ENCODE results near the gene ELMO1. TPM values are rescaled to one million over a fixed set of nuclear protein-coding genes. Genes with fewer than 3 reads are reported as not detected.

The ELMO1 gene
- total RNA-seq, 1 donor = 215 TPM

- H3K9me3 ChIP-seq (ENCODE audit: low read depth, low read length) = no peaks in the 10 kb centered on the region
- H3K4me1 ChIP-seq (ENCODE audit: insufficient read depth, low read length) = peaks cover 64% of the 10 kb centered on the region
- H3K4me3 ChIP-seq (ENCODE audit: low read length) = no peak overlapping the region
- H3K27me3 ChIP-seq (ENCODE audit: insufficient read depth, low read length) = no peaks in the 10 kb centered on the region
These were observed 99.7 kb downstream of the ELMO1 start for GRCh38 chr7:37348982-37349381.

GRCh38 chr7:37346761-37347160 is 101.9 kb downstream of the ELMO1 start:
- Histone ChIP-seq H3K27me3 (ENCODE audit: insufficient read depth, low read length) (no peaks in the 10 kb centered on the region), H3K9me3 (ENCODE audit: low read depth, low read length) (no peaks in the 10 kb centered on the region), H3K4me1 (ENCODE audit: insufficient read depth, low read length) (peaks cover 64% of the 10 kb centered on the region), H3K4me3 (ENCODE audit: low read length) (no peak overlapping the region)

GRCh38 chr7:37344886-37345579 is 103.6 kb downstream of the ELMO1 start:
- Histone ChIP-seq H3K4me1 (ENCODE audit: insufficient read depth, low read length) (peaks cover 55% of the 10 kb centered on the region), H3K9me3 (ENCODE audit: low read depth, low read length) (no peaks in the 10 kb centered on the region), H3K4me3 (ENCODE audit: low read length) (no peak overlapping the region), H3K27me3 (ENCODE audit: insufficient read depth, low read length) (no peaks in the 10 kb centered on the region)

GRCh38 chr7:37342688-37343471 is 105.8 kb downstream of the ELMO1 start:
- no peaks in the 10 kb centered on the region for H3K9me3 ChIP-seq (ENCODE audit: low read depth, low read length)
- peaks cover 49% of the 10 kb centered on the region for H3K4me1 ChIP-seq (ENCODE audit: insufficient read depth, low read length)
- no peaks in the 10 kb centered on the region for H3K27me3 ChIP-seq (ENCODE audit: insufficient read depth, low read length)
- peak overlapping the region; percentile 57 for H3K4me3 ChIP-seq (ENCODE audit: low read length)

GRCh38 chr7:37342176-37342687 is 106.4 kb downstream of the ELMO1 start:
- Histone ChIP-seq H3K4me1 (ENCODE audit: insufficient read depth, low read length) (peaks cover 54% of the 10 kb centered on the region), H3K9me3 (ENCODE audit: low read depth, low read length) (no peaks in the 10 kb centered on the region), H3K27me3 (ENCODE audit: insufficient read depth, low read length) (no peaks in the 10 kb centered on the region), H3K4me3 (ENCODE audit: low read length) (peak overlapping the region; percentile 57)

- no peaks in the 10 kb centered on the region for H3K9me3 ChIP-seq (ENCODE audit: low read depth, low read length)
- H3K4me3 ChIP-seq (ENCODE audit: low read length) = no peak overlapping the region
- H3K27me3 ChIP-seq (ENCODE audit: insufficient read depth, low read length) = no peaks in the 10 kb centered on the region
- peaks cover 62% of the 10 kb centered on the region for H3K4me1 ChIP-seq (ENCODE audit: insufficient read depth, low read length)
These were observed 107.5 kb downstream of the ELMO1 start for GRCh38 chr7:37341033-37341630.

GRCh38 chr7:37338966-37339365 is 109.7 kb downstream of the ELMO1 start:
- no peak overlapping the region for H3K4me3 ChIP-seq (ENCODE audit: low read length)
- H3K4me1 ChIP-seq (ENCODE audit: insufficient read depth, low read length) = peaks cover 57% of the 10 kb centered on the region
- no peaks in the 10 kb centered on the region for H3K27me3 ChIP-seq (ENCODE audit: insufficient read depth, low read length)
- H3K9me3 ChIP-seq (ENCODE audit: low read depth, low read length) = no peaks in the 10 kb centered on the region

GRCh38 chr7:37337522-37337921 is 111.1 kb downstream of the ELMO1 start:
- no peaks in the 10 kb centered on the region for H3K9me3 ChIP-seq (ENCODE audit: low read depth, low read length)
- H3K4me1 ChIP-seq (ENCODE audit: insufficient read depth, low read length) = peaks cover 51% of the 10 kb centered on the region
- no peak overlapping the region for H3K4me3 ChIP-seq (ENCODE audit: low read length)
- no peaks in the 10 kb centered on the region for H3K27me3 ChIP-seq (ENCODE audit: insufficient read depth, low read length)

- H3K27me3 ChIP-seq (ENCODE audit: insufficient read depth, low read length) = no peaks in the 10 kb centered on the region
- peaks cover 45% of the 10 kb centered on the region for H3K4me1 ChIP-seq (ENCODE audit: insufficient read depth, low read length)
- no peak overlapping the region for H3K4me3 ChIP-seq (ENCODE audit: low read length)
These were observed 112.4 kb downstream of the ELMO1 start for GRCh38 chr7:37336259-37336658.

GRCh38 chr7:37333075-37333474 is 115.6 kb downstream of the ELMO1 start:
- H3K4me1 ChIP-seq (ENCODE audit: insufficient read depth, low read length) = peaks cover 38% of the 10 kb centered on the region
- no peaks in the 10 kb centered on the region for H3K9me3 ChIP-seq (ENCODE audit: low read depth, low read length)
- no peak overlapping the region for H3K4me3 ChIP-seq (ENCODE audit: low read length)
- H3K27me3 ChIP-seq (ENCODE audit: insufficient read depth, low read length) = no peaks in the 10 kb centered on the region

More at GRCh38 chr7:37336259-37336658, 112.4 kb downstream of the ELMO1 start:
- no peaks in the 10 kb centered on the region for H3K9me3 ChIP-seq (ENCODE audit: low read depth, low read length)

- Histone ChIP-seq H3K9me3 (ENCODE audit: low read depth, low read length) (no peaks in the 10 kb centered on the region), H3K27me3 (ENCODE audit: insufficient read depth, low read length) (no peaks in the 10 kb centered on the region), H3K4me1 (ENCODE audit: insufficient read depth, low read length) (peaks cover 34% of the 10 kb centered on the region), H3K4me3 (ENCODE audit: low read length) (no peak overlapping the region)
These were observed 116.2 kb downstream of the ELMO1 start for GRCh38 chr7:37332243-37333016.

GRCh38 chr7:37330775-37331174 is 117.9 kb downstream of the ELMO1 start:
- peaks cover 21% of the 10 kb centered on the region for H3K4me1 ChIP-seq (ENCODE audit: insufficient read depth, low read length)
- no peaks in the 10 kb centered on the region for H3K27me3 ChIP-seq (ENCODE audit: insufficient read depth, low read length)
- no peak overlapping the region for H3K4me3 ChIP-seq (ENCODE audit: low read length)
- no peaks in the 10 kb centered on the region for H3K9me3 ChIP-seq (ENCODE audit: low read depth, low read length)

- no peaks in the 10 kb centered on the region for H3K9me3 ChIP-seq (ENCODE audit: low read depth, low read length)
- H3K27me3 ChIP-seq (ENCODE audit: insufficient read depth, low read length) = no peaks in the 10 kb centered on the region
- H3K4me3 ChIP-seq (ENCODE audit: low read length) = no peak overlapping the region
- peaks cover 14% of the 10 kb centered on the region for H3K4me1 ChIP-seq (ENCODE audit: insufficient read depth, low read length)
These were observed 118.7 kb downstream of the ELMO1 start for GRCh38 chr7:37329940-37330339.

- H3K9me3 ChIP-seq (ENCODE audit: low read depth, low read length) = no peaks in the 10 kb centered on the region
- H3K4me1 ChIP-seq (ENCODE audit: insufficient read depth, low read length) = no peaks in the 10 kb centered on the region
- no peaks in the 10 kb centered on the region for H3K27me3 ChIP-seq (ENCODE audit: insufficient read depth, low read length)
- H3K4me3 ChIP-seq (ENCODE audit: low read length) = no peak overlapping the region
These were observed 121.4 kb downstream of the ELMO1 start for GRCh38 chr7:37327288-37327687.
